ENCODE measurements around the gene ATG4B. TPM values are rescaled to one million over a fixed set of nuclear protein-coding genes. Genes with fewer than 3 reads are reported as not detected.
"Not testable (repeated sequence)": the region's sequence is repeated elsewhere in the genome, so short reads cannot be mapped to it uniquely, and the experiment has no call there.

The ATG4B gene
- total RNA-seq (2014; rRNA removed; shearing (Covaris generic)) = 24.1 and 30.3 TPM in 2 replicates
- polyA plus RNA-seq (2015; cell fraction: cytosol; rRNA removed) = 45.6 and 59.3 TPM in 2 replicates
- polyA plus RNA-seq (2015; cell fraction: nucleus; rRNA removed) = 301 and 337 TPM in 2 replicates

DNA sequence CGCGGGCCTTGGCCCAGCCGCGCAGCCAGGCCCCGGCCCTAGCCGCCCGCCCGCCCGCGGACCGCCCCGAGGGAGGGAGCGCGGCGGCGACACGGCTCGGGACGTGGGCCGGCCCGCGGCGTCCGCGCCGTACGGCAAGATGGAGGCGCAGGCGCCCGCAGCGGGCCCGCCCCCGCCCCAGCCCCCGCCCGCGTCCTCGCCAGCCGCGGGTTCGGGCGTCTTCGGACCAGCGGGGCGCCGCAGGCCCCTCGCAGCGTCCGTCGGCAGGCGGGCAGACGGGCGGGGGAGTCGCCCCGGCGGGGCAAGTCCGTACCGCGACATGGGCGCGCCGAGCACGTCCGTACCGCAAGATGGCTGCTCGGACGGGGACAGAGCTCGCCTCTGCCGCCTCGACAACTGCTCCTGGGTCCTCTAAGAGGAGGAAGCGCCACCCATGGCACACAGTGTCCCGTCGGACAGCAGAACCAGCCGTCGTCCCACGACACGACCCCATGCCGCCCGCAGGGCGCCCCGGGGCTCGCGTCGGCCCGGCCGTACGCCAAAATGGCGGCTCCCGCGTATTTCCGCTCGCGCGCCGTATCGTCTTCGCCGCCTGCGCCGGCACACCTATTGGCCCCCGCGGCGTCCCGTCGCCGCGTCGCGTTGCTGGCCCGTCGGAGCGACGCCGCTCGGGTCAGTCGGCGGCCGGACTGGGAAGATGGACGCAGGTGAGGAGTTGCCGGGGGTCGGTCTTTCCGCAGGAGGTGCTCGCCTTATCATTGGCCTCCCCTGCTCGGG, at the start of gene ATG4B, which contains the start of gene THAP4:
Gene ATG4B (plus strand): TSS at position 676 of the 777 bp plus-strand sequence. CDS start 22 bp downstream, at position 698.
Gene THAP4 (minus strand): TSS at position 141 of the 777 bp plus-strand sequence. CDS start 141 bp downstream, outside the sequence.
- in situ Hi-C loops (cut with HindIII; ENCODE audit: low pct_unique_long_range_greater_than_20kb, low sequenced_read_pairs) = no loop called here

DNA sequence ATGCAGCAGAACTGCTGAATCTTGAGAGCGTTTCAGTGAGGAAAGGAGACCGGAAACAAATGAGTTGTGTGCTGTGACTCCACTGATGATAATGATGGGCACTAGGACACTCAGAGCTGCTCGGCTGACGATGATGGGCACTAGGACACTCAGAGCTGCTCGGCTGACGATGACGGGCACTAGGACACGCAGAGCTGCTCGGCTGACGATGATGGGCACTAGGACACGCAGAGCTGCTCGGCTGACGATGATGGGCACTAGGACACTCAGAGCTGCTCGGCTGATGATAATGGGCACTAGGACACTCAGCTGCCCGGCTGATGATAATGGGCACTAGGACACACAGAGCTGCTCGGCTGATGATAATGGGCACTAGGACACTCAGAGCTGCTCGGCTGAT, 47.6 kb upstream of the ATG4B start:
- DNase-seq (ENCODE audit: low read depth, low spot score); in situ Hi-C loops (cut with HindIII; ENCODE audit: low pct_unique_long_range_greater_than_20kb, low sequenced_read_pairs): not testable (repeated sequence)

More for the DNA sequence above, at the start of gene ATG4B, which contains the start of gene THAP4:
- peak; percentile 85 for DNase-seq (ENCODE audit: low read depth, low spot score)

DNA sequence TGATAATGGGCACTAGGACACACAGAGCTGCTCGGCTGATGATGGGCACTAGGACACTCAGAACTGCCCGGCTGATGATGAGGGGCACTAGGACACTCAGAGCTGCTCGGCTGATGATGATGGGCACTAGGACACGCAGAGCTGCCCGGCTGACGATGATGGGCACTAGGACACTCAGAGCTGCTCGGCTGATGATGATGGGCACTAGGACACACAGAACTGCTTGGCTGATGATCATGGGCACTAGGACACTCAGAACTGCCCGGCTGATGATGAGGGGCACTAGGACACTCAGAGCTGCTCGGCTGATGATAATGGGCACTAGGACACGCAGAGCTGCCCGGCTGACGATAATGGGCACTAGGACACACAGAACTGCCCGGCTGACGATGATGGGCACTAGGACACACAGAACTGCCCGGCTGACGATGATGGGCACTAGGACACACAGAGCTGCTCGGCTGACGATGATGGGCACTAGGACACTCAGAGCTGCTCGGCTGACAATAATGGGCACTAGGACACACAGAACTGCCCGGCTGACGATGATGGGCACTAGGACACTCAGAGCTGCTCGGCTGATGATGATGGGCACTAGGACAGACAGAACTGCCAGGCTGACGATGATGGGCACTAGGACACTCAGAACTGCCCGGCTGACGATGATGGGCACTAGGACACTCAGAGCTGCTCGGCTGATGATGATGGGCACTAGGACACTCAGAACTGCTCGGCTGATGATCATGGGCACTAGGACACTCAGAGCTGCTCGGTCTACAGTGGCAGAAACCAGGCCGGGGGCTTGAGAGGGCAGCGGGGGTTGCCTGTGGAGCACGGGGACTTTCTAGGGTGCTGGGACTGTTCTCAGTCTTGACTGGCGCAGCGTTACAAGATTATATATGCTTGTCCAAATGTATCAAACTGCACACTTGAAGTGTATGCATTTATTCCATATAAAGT, 46.7 kb upstream of the ATG4B start:
- DNase-seq (ENCODE audit: low read depth, low spot score); in situ Hi-C loops (cut with HindIII; ENCODE audit: low pct_unique_long_range_greater_than_20kb, low sequenced_read_pairs): not testable (repeated sequence)

DNA sequence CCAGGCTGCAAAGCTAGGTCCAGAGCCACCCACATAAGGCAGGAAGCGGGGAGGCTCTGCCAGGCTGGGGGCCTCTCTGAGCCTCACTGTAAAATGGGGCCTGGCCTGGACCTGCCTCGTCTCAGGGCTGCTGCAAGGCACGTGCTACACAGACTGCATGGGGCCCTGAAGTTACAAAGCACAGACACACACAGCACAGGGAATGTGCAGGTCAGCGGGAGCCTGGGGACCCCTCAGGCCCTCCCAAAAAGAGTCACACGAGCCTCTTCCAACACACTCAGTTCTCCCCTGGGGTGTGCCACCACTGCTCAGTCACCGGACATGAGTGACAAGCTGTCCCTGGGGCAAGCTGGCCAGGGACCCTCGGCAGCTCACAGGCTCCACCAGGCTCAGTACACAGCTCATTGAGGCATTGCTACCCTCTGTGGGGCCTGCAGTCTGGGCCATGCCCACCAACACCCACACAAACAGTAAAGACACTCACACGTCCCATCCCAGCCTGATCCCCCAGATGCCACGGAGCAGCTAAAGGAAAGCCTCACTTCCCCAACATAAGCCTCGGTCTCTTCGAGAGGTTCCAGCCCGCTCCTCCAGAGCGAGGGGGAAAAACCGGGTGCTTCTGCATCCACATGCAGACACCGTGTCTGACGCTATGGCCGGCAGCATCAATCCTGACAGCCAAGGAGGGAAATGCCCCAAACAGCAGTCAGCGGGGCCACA, 45.2 kb upstream of the ATG4B start:
- DNase-seq (ENCODE audit: low read depth, low spot score) = no peak
- in situ Hi-C loops (cut with HindIII; ENCODE audit: low pct_unique_long_range_greater_than_20kb, low sequenced_read_pairs) = no loop called here

DNA sequence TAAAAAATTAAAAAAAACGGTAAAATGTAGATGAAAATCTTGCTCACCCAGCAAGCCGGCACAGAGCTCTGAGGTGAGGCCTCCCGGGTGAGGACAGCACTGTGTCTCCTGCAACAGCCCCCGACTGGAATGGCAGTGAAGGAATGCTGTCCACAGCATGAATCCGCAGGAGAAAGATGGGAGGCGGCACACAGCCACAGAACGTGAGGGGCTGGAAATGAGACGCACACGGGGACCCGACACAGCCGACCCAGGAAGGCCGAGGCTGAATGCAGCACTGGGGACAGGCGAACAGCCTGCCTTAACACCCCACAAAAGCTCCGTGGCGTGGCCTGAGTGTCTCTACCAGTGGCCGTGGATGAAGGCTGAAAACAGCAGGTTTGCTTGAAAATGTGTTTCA, 44.2 kb upstream of the ATG4B start:
- in situ Hi-C loops (cut with HindIII; ENCODE audit: low pct_unique_long_range_greater_than_20kb, low sequenced_read_pairs) = no loop called here
- DNase-seq (ENCODE audit: low read depth, low spot score) = no peak

DNA sequence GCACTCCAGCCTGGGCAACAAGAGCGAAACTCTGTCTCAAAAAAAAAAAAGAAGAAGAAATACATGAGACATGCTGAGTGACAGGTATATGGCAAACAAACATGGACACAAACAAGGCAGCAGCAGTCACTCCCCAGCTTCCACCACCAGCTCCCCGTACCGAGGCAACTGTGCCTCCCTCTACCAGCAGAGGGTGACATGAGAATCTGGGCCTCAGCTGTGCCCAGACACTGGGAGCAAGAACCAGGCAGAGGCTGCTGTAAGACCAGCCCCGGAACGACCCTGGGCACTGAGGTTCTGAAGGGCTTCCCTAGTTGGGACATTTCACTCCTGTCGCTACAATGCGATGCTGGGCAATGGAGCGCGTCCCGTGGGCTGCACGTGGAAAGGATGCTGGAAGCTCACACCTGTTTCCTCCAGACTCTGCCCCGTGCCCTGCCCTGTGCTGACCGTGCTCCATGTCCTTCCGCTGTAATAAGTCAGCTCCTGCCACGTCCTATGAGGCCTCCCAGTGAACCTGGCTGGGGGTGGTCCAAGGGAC, 41.8 kb upstream of the ATG4B start:
- DNase-seq (ENCODE audit: low read depth, low spot score) = no peak
- in situ Hi-C loops (cut with HindIII; ENCODE audit: low pct_unique_long_range_greater_than_20kb, low sequenced_read_pairs) = no loop called here

DNA sequence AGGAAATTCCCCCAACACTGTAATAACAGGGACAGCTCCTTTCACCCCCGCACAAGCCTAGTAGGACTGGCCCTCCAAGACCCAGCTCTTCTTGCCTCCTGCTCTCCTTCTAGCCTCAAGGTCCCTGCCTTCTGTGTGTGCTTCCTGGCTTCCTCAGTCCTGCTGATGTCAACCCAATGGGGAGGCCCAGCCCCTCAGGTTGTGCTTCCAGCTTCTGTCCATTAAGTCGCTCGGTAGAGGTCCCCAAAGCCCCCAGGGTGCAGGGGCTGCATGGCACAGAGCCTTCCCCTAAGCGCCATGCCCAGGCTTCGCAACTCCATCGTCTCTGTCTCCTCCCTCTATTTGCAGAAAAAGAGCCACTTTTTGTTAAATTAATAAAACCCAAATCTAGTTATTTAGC, 39.9 kb upstream of the ATG4B start:
- DNase-seq (ENCODE audit: low read depth, low spot score) = no peak
- in situ Hi-C loops (cut with HindIII; ENCODE audit: low pct_unique_long_range_greater_than_20kb, low sequenced_read_pairs) = no loop called here

DNA sequence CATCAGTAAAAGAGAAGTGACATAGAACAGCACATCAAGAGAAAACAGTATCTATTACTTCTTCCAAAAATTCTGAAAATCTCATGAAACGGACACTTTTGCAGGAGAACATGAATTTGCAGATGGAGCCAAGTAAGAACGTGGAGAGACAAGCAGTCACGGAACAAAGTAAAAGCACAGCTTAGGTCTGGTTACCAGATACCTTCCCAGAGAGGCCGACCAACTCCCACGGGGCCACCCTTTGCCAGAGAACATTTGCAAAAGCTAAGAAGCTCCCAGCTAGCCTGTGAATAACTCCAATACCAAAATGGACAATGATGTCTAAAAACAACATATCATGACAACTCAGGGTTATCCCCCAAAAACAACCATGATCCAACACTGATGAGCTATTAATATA, 39.4 kb upstream of the ATG4B start:
- DNase-seq (ENCODE audit: low read depth, low spot score) = no peak

DNA sequence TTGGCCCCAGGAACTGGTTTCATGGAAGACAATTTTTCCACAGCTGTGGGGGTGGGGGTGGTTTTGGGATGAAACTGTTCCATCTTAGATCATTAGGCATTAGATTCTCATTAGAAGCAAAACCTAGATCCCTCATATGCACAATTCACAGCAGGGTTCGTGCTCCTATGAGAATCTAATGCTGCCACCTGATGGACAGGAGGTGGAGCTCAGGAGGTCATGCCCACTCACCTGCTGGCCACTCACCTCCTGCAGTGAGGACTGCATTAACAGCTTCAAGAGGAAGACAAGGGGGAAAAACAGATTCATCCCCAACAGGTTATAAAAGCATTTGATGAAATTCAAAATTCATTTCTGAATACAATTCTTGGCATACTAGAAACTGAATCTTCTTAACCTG, 39.0 kb upstream of the ATG4B start:
- in situ Hi-C loops (cut with HindIII; ENCODE audit: low pct_unique_long_range_greater_than_20kb, low sequenced_read_pairs) = no loop called here
- DNase-seq (ENCODE audit: low read depth, low spot score) = peak; percentile 37

More for the DNA sequence above, 39.4 kb upstream of the ATG4B start:
- in situ Hi-C loops (cut with HindIII; ENCODE audit: low pct_unique_long_range_greater_than_20kb, low sequenced_read_pairs) = no loop called here

DNA sequence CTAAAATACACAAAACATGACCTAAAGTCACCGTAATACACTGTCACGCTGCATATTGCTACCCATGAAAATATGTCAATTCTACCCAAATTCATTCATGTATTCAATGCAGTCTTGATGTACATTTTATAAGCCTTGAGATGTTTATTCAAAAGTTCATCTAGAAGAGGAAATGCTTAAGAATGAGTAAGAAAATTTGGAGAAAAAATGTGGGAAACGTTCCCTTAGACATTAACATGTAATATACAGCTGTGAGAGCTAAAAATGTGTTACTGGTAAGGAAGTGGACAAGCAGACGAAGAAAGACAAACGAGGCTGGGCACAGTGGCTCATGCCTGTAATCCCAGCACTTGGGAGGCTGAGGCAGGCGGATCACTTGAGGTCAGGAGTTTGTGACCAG, 37.9 kb upstream of the ATG4B start:
- DNase-seq (ENCODE audit: low read depth, low spot score) = no peak
- in situ Hi-C loops (cut with HindIII; ENCODE audit: low pct_unique_long_range_greater_than_20kb, low sequenced_read_pairs) = no loop called here

DNA sequence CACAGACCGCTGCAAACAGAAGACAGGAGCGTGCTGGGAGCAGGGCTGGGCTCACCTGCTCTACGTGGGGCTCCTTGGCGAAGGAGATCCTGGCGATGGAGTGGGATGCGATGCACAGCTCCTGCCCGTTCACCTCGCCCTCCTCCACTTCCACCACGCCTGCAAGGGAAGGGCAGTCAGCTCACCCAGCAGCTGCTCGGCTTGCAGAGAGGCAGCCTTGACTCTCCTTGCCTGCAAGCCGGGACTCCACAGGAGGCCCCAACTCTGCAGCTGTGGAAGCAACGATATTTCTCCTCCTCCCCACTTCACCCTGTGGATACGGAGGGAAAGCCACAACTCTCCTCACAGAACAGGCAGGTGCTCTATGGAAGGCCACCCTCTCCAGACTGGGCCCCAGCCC, 35.7 kb upstream of the ATG4B start:
- in situ Hi-C loops (cut with HindIII; ENCODE audit: low pct_unique_long_range_greater_than_20kb, low sequenced_read_pairs) = no loop called here
- no peak for DNase-seq (ENCODE audit: low read depth, low spot score)

DNA sequence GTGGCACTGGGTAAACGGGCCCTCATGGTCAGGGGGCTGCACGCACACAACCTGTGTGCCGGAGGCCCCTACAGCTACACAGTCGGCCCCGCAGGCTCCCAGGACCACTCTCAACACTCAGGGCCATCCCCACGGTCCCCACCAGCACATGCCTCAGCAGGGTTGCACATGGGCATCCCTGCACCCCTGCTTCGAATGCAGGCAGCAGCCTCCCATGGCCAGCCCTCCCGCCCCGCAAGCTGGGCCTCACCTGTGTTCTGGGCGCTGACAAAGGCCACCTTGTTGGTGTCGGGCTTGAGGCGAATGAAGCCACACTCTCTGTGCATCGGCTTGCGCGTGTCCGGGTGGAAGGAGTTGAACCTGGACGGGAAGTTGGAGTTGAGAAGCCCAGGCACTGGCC, 34.8 kb upstream of the ATG4B start:
- in situ Hi-C loops (cut with HindIII; ENCODE audit: low pct_unique_long_range_greater_than_20kb, low sequenced_read_pairs) = no loop called here
- DNase-seq (ENCODE audit: low read depth, low spot score) = no peak

DNA sequence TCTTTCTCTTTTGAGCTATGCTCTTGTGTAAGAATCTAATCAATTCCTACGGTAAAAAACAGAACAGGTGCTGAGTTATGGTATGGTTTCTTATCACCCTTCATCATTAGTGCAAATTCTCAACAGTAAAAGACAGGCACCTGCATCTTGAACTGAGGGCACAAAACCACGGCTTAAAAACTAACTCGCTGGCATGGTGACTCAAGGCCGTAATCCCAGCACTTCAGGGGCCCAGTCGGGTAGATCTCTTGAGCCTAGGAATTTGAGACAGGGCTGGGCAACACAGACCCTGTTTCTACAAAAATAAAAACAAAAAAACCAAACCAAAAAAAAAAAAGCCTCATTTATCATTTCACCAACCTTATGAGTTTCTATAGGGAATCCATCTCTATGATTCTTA, 33.8 kb upstream of the ATG4B start:
- in situ Hi-C loops (cut with HindIII; ENCODE audit: low pct_unique_long_range_greater_than_20kb, low sequenced_read_pairs) = no loop called here
- DNase-seq (ENCODE audit: low read depth, low spot score) = no peak

DNA sequence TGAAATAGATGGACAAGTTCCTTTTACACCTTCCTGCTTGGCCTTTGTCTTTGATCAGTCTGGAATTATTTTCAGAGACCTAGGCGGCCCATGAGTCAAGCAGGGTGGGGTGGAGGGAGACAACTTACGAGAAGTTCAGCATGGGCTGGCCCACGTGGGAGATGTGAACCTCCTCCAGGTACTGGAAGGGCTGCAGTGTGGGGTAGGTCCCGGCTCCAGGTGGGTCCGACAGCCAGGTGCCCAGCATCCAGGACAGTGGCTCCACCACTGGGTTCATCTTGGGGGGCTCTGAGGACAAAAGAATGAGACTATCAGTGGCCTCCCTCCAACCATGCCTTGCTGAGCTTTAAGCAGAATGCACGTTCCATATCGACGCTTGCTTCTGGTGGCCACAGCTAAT, 31.3 kb upstream of the ATG4B start:
- in situ Hi-C loops (cut with HindIII; ENCODE audit: low pct_unique_long_range_greater_than_20kb, low sequenced_read_pairs) = no loop called here
- no peak for DNase-seq (ENCODE audit: low read depth, low spot score)

DNA sequence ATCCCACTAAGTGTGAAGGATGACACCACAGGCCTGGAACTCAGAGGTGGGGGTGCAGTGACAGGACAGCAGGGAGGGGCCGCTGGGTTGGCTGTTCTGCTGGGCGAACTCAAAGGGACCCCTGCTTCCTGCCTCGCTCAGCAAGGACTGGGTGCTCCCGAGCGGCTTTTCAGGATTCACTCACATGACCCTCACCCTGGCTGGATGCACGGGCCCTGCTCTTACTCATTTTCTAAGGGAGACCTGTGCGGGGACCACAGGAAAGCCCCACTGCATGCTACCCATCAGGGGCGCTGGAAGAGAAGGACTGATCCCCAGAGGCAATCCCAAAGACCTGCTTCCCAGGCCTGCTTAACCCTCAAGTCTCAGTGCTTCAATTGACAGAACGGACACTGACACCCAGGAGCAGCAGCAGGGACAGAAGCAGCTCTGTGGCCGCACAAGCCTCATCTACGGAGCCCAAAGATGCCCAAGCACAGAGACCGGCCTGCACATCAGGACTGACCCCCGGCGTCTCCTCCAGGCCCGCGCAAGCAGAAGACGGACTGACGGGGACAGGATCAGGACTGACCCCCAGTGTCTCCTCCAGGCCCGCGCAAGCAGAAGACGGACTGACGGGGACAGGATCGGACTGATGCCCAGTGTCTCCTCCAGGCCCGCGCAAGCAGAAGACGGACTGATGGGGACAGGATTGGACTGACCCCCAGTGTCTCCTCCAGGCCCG, 30.2 kb upstream of the ATG4B start:
- no peak for DNase-seq (ENCODE audit: low read depth, low spot score)
- in situ Hi-C loops (cut with HindIII; ENCODE audit: low pct_unique_long_range_greater_than_20kb, low sequenced_read_pairs) = no loop called here

DNA sequence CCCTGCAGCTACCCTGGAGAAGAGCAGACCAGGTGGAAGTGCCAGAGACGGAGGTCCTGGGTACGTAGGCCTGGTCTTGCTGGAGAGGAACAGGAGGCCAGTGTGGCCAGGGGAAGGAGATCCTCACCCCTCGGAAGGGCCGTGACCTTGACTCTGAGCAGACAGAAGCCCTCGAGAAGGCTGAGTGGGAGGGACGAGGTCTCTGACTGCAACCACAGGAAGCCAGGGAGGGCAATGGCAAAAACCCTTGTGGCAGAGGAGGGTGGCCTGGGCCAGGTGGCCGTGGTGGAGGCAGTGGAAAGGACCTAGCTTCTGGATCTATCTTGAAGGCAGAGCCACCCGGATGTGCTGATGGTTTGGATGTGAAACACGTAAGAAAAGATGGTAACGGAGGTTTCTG, 28.6 kb upstream of the ATG4B start:
- no peak for DNase-seq (ENCODE audit: low read depth, low spot score)
- in situ Hi-C loops (cut with HindIII; ENCODE audit: low pct_unique_long_range_greater_than_20kb, low sequenced_read_pairs) = no loop called here

All from SK-MEL-5 (cell line).